Thyroid gland (tissue), 4 donors: Measurements from ENCODE around the gene ARMC10. TPM values are rescaled to one million over a fixed set of nuclear protein-coding genes. Genes with fewer than 3 reads are reported as not detected.

Experiments used
- DNase-seq, 2 donors: peaks; one replicate each; pipeline ENCODE4 v3.0.0-alpha.2; 2019
- H3K27ac ChIP-seq, 3 donors: fragments of 200-600 bp; sonication (generic); 1 replicate in 2 of 3; 2 replicates in 1 of 3; pipeline ENCODE4 v1.5.1; 2016 to 2019; ENCODE audit warnings: mild to moderate bottlenecking in 1 of 3, moderate library complexity in 1 of 3
- H3K27me3 ChIP-seq: fragments of 200-600 bp; sonication (generic); one replicate; pipeline ENCODE4 v1.5.1; 2019
- H3K36me3 ChIP-seq, 2 donors: fragments of 200-600 bp; sonication (generic); one replicate each; pipeline ENCODE4 v1.5.1; 2016 to 2019
- H3K4me1 ChIP-seq, 2 donors: fragments of 200-600 bp; sonication (generic); one replicate each; pipeline ENCODE4 v1.5.1; 2017 to 2019
- H3K4me3 ChIP-seq, 3 donors: fragments of 200-600 bp; sonication (generic); replicated peaks in 1 of 3; 1 replicate in 2 of 3; 2 replicates in 1 of 3; pipeline ENCODE4 v1.5.1; 2016; ENCODE audit warnings: mild to moderate bottlenecking in 1 of 3
- H3K9me3 ChIP-seq: fragments of 200-600 bp; sonication (generic); one replicate; pipeline ENCODE4 v1.5.1; 2017
- POLR2A ChIP-seq, 2 donors: fragments of 450-650 bp; IDR thresholded peaks; one replicate each; pipeline ENCODE4 v1.6.1; 2017; ENCODE audit warnings: antibody characterized with exemption in 2 of 2, mild to moderate bottlenecking in 2 of 2, moderate library complexity in 1 of 2
- WGBS, 2 donors: methylation state at CpG; one replicate each; pipeline ENCODE4 v1.1.5; 2017; 5-methylcytosine and 5-hydroxymethylcytosine counted together
- intact Hi-C: fragments of 100-400 bp; cut with DNase I; formaldehyde crosslinking; loops from one replicate; pipeline ENCODE4 v1.15.1; 2023
- total RNA-seq, 4 donors: library from RNA; depleted of rRNA; stranded (reverse); fragments of >200 nt; gene quantifications; one replicate each; pipeline ENCODE4 v1.2.3, GENCODE V29; 2016
- TF ChIP-seq, protein P1 (sequence below), 6 experiments: fragments of 200-600 bp in 3 of 6; fragments of 450-650 bp in 3 of 6; sonication (generic) in 3 of 6; IDR thresholded peaks; one replicate each; pipeline ENCODE4 v1.5.1; 2016 to 2019; ENCODE audit warnings: antibody characterized with exemption in 6 of 6, mild to moderate bottlenecking in 2 of 6, inconsistent platforms in 1 of 6, moderate library complexity in 1 of 6

The ARMC10 gene
- total RNA-seq, 4 donors from 2014 or later: 44.1 to 72.4 (median 57.8) TPM

DNA sequence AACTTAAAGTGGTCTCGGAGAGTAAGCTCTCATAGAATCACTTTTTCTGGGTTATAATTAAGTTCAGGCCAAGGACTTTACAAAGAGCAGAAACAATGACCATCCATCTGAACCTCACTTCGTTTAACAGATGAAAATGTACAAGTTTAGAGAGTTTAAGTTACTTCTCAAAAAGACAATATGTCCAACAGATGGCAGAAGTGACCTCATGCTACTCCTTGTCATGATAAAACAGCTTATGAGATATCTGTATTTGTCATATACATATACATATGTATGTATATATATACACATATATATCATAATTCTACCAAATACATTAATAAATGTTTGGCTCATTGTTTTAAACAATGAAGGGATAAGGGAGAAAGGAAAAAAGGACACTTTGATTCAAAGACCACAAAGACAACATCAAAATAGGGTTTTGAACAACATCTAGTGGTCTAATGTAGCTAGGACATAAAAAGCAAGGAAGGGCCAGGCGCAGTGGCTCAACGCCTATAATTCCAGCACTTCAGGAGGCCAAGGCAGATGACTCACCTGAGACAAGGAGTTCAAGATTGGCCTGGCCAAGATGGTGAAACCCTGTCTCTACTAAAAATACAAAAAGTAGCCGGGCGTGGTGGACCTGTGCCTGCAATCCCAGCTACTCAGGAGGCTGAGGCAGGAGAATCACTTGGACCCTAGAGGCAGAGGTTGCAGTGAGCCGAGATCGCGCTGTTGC, 56.1 kb downstream of the ARMC10 start:
- Histone ChIP-seq H3K36me3 (peaks cover 0 to 7% of the 10 kb centered on the region in 2 donors), H3K27me3 (no peaks in the 10 kb centered on the region), H3K27ac (no peak overlapping the region), H3K4me1 (peaks cover 20 to 30% of the 10 kb centered on the region in 2 donors), H3K9me3 (no peaks in the 10 kb centered on the region), H3K4me3 (no peak overlapping the region)
- intact Hi-C loops: no loop called here
- 76 to 78% methylated on average over 9 of the region's 9 CpGs for WGBS, 2 donors
- TF ChIP-seq POLR2A (IDR thresholded peaks at IDR 0.05): no peak
- DNase-seq: peak in 1 of 2 donors; percentile 25

DNA sequence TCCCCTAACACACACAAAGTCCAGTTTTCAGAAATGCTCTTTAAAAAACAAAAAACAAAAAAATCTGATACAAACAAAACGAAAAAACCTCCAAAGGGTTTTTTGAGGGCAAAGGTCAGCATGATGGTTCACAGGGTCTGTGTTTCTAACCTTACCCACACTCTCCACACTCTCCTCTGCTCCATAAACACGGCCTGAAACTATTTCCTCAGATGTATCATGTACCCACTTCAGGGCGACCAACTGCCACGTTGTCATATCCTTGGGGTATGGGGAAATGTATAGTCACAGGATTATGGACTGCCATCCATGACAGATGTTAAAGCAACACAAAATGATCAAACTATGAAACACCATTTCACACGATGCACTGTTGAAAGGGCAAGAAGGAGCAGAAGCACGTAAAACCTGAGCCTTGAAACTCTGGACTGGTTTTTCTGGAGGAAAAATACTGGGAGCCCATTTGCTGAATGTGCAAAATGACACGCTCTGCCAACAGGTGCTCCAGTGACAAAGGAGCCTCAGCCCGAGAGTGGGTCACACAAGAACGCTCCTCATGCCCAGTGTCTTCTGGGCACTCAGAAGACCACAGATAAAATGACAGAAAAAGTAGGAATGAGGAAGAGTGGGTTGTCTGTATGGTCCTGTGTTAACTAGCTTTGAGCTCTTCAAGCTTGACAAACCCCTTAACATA, 58.2 kb downstream of the ARMC10 start:
- no peaks in the 10 kb centered on the region for H3K9me3 ChIP-seq
- H3K36me3 ChIP-seq: no peaks in the 10 kb centered on the region
- TF ChIP-seq, protein P1, sequence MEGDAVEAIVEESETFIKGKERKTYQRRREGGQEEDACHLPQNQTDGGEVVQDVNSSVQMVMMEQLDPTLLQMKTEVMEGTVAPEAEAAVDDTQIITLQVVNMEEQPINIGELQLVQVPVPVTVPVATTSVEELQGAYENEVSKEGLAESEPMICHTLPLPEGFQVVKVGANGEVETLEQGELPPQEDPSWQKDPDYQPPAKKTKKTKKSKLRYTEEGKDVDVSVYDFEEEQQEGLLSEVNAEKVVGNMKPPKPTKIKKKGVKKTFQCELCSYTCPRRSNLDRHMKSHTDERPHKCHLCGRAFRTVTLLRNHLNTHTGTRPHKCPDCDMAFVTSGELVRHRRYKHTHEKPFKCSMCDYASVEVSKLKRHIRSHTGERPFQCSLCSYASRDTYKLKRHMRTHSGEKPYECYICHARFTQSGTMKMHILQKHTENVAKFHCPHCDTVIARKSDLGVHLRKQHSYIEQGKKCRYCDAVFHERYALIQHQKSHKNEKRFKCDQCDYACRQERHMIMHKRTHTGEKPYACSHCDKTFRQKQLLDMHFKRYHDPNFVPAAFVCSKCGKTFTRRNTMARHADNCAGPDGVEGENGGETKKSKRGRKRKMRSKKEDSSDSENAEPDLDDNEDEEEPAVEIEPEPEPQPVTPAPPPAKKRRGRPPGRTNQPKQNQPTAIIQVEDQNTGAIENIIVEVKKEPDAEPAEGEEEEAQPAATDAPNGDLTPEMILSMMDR (IDR thresholded peaks at IDR 0.05): no peak
- TF ChIP-seq POLR2A (IDR thresholded peaks at IDR 0.05): peak in 1 of 2 donors; percentile 38
- H3K4me1 ChIP-seq: peaks cover 20 to 30% of the 10 kb centered on the region in 2 donors
- intact Hi-C loops: no loop called here
- peak; percentile 80 to 87 for DNase-seq
- WGBS, 2 donors: 41 to 47% methylated on average over 9 of the region's 9 CpGs
- H3K4me3 ChIP-seq: no peak overlapping the region
- H3K27me3 ChIP-seq: no peaks in the 10 kb centered on the region
- H3K27ac ChIP-seq: peak overlapping the region; percentile 46 to 76 (median 66)

DNA sequence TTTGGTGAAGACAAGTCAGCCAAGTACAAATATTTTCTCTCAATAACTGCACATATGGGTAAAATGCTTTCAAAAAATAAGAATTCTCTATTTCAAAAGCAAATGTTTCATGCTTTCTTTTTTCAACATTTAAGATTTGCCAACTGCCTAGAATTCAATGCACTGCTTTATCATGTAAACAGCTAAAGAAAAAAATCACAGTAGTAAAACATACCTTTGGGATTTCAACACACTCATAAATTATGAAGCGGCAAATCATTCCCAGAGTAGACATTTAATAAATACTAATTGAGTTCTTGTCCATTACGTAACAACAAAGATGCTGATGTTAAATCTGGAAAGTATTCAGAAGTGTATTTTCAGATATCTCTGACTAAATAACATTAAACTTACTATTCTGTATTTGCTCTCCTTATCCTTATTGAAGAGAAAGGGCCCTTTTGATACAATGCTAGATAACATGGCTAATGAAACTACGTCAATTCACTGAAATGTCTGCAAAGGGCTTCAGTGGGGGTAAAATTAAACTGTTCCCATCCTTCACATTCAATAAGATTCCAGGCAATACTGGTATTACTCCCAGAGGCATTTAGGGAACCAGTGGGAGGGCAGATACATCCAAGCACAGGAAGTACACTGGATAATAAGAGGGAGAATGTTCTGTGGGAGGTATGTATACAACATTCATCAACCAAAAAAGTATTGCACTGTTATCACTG, 60.1 kb downstream of the ARMC10 start:
- intact Hi-C loops: no loop called here
- 83 to 84% methylated on average over 3 of the region's 3 CpGs for WGBS, 2 donors
- DNase-seq: no peak
- no peak for TF ChIP-seq POLR2A (IDR thresholded peaks at IDR 0.05)
- TF ChIP-seq, protein P1 (IDR thresholded peaks at IDR 0.05): no peak
- no peaks in the 10 kb centered on the region for H3K36me3 ChIP-seq
- H3K27me3 ChIP-seq: no peaks in the 10 kb centered on the region
- H3K27ac ChIP-seq: peak overlapping the region; percentile 24 to 53 (median 37)
- H3K4me3 ChIP-seq: no peak overlapping the region
- H3K9me3 ChIP-seq: no peaks in the 10 kb centered on the region
- H3K4me1 ChIP-seq: peaks cover 20 to 30% of the 10 kb centered on the region in 2 donors

GRCh38 chr7:103140061-103140460, 65.1 kb downstream of the ARMC10 start:
- WGBS, 2 donors: 91 to 95% methylated on average over 2 of the region's 2 CpGs
- H3K9me3 ChIP-seq: no peaks in the 10 kb centered on the region
- no peak overlapping the region for H3K4me3 ChIP-seq
- intact Hi-C loops: no loop called here
- TF ChIP-seq POLR2A (IDR thresholded peaks at IDR 0.05): no peak
- TF ChIP-seq, protein P1 (IDR thresholded peaks at IDR 0.05): no peak
- DNase-seq: no peak
- peaks cover 5 to 7% of the 10 kb centered on the region in 2 donors for H3K4me1 ChIP-seq
- no peaks in the 10 kb centered on the region for H3K27me3 ChIP-seq
- no peaks in the 10 kb centered on the region for H3K36me3 ChIP-seq
- no peak overlapping the region for H3K27ac ChIP-seq

DNA sequence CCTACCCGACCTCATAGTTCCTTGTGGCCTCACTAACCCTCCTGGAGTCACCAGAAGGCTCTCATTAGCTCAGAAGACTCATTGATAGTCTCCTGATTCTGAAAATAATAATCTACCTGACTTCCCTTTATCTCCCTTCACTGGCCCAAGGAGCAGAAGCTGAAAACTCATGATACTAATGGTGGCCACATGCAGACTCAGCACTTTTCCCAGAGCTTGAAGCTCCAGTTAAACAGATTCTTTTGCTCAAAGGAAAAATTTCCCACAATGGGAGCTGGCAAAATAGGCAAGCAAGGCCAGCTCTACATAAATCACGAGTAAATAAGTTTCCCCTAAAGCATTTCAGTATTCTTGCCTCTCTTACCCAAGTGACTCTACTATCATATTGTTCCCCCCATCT, 65.7 kb downstream of the ARMC10 start:
- no peaks in the 10 kb centered on the region for H3K27me3 ChIP-seq
- DNase-seq: no peak
- H3K4me1 ChIP-seq: peaks cover 0 to under 1% of the 10 kb centered on the region in 2 donors
- H3K9me3 ChIP-seq: no peaks in the 10 kb centered on the region
- 95 to 100% methylated on average over 2 of the region's 2 CpGs for WGBS, 2 donors
- no peak overlapping the region for H3K27ac ChIP-seq
- intact Hi-C loops: no loop called here
- no peaks in the 10 kb centered on the region for H3K36me3 ChIP-seq
- H3K4me3 ChIP-seq: no peak overlapping the region
- TF ChIP-seq POLR2A (IDR thresholded peaks at IDR 0.05): no peak
- TF ChIP-seq, protein P1 (IDR thresholded peaks at IDR 0.05): no peak
